DOHH2 (cell line): ENCODE measurements around the gene RNF8.
"Not testable (repeated sequence)": the region's sequence is repeated elsewhere in the genome, so short reads cannot be mapped to it uniquely, and the experiment has no call there.

Experiments
- EZH2phosphoT487 ChIP-seq: fragments of 200-600 bp; sonication (generic); IDR thresholded peaks from 2 replicates; pipeline ENCODE4 v1.6.1; 2017; ENCODE audit warnings: borderline replicate concordance, mild to moderate bottlenecking, antibody characterized with exemption, low read length, moderate library complexity, mixed read lengths
- TF ChIP-seq, protein P1 (sequence below): fragments of 200-600 bp; sonication (generic); IDR thresholded peaks from one replicate; pipeline ENCODE4 v1.5.1; 2014; ENCODE audit warnings: antibody characterized with exemption, mild to moderate bottlenecking, low read depth, low read length; ENCODE audit not compliant: poor library complexity, severe bottlenecking

DNA sequence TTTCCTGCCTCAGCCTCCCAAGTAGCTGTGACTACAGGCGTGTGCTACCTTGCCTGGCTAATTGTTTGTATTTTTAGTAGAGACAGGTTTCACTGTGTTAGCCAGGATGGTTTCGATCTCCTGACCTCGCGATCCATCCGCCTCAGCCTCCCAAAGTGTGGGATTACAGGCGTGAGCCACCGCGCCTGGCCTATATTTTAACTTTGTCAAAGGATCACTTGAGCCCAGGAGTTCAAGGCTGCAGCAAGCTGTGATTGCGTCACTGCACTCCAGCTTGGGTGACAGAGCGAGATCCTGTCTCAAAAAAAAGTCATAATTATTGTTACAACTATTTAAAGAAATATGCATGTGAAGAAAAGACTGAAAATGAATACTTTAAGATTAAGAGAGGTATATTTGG is 23.4 kb upstream of the RNF8 start:
- TF ChIP-seq, protein P1, sequence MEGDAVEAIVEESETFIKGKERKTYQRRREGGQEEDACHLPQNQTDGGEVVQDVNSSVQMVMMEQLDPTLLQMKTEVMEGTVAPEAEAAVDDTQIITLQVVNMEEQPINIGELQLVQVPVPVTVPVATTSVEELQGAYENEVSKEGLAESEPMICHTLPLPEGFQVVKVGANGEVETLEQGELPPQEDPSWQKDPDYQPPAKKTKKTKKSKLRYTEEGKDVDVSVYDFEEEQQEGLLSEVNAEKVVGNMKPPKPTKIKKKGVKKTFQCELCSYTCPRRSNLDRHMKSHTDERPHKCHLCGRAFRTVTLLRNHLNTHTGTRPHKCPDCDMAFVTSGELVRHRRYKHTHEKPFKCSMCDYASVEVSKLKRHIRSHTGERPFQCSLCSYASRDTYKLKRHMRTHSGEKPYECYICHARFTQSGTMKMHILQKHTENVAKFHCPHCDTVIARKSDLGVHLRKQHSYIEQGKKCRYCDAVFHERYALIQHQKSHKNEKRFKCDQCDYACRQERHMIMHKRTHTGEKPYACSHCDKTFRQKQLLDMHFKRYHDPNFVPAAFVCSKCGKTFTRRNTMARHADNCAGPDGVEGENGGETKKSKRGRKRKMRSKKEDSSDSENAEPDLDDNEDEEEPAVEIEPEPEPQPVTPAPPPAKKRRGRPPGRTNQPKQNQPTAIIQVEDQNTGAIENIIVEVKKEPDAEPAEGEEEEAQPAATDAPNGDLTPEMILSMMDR, result not testable (repeated sequence)
- TF ChIP-seq EZH2phosphoT487, result not testable (repeated sequence)
